UCSD-AML1 (cell line): ENCODE measurements around the gene DNM3.

ENCODE experiments used
- DNase-seq: peaks from one replicate; lab custom pipeline; 2025; ENCODE audit not compliant: unreplicated experiment; lab: John Stamatoyannopoulos, UW

Gene DNM3

DNA sequence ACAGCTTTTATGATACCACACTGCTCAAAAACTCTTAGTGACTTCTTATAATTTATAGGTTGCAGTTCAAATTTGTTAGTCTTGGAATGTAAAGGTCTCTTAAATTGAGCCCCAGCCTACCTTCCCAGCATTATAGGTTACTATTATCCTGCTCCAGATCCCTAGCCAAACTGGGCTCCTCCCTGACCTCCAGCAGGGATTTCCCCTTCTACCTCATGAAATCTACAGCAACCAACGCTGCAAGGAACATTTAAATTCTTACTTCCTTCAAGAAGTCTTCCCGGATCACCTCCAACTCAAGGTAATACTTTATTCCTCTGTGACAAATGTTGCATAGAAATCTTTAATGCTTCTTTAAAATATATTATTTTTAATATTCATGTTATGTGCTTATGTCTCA lies 324.1 kb downstream of the DNM3 start:
- DNase-seq, result no peak

- DNase-seq, result no peak
Measured at GRCh38 chr1:172167796-172168596, 326.7 kb downstream of the DNM3 start.

GRCh38 chr1:172168597-172168872 lies 327.2 kb downstream of the DNM3 start:
- no peak for DNase-seq

- no peak for DNase-seq
Measured at GRCh38 chr1:172169836-172170235, 328.5 kb downstream of the DNM3 start.

GRCh38 chr1:172172352-172172831 lies 331.1 kb downstream of the DNM3 start:
- no peak for DNase-seq

- DNase-seq, result no peak
Measured at GRCh38 chr1:172176206-172176605, 334.9 kb downstream of the DNM3 start.

DNA sequence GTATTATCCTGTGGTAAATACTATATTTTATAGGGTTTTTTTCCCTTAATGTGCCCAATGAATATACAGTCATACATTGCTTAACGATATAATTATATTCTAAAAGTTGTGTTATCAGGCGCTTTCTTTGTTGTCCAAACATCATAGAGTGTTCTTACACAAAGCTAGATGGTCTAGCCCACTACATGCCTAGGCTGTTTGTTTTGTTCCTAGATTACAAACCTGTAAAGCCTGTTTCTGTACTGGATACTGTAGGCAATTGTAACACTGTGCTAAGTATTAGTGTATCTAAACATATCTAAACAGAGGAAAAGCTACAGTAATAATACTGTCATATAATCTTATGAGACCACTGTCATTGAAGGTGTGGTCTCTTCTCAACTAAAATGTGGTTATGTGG lies 336.6 kb downstream of the DNM3 start:
- no peak for DNase-seq

DNA sequence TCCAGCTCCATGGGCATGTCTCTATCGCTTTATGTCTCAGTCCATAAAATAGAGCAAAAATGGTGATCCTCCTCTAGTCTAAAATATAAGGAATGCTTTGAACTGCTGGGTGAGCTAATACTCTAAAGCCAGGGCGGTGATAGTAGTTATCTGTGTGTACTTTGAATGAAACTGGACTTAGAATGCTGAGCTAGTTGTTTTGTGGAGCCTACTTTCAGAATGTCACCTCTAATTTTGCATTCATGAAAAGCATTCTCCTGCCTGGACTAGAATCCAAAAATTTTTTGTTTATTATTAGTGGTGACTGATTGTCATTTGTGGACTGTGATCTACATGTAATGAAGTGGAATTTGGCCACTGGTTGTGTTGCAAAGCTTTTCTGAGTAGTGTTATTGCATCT lies 337.6 kb downstream of the DNM3 start:
- no peak for DNase-seq

DNA sequence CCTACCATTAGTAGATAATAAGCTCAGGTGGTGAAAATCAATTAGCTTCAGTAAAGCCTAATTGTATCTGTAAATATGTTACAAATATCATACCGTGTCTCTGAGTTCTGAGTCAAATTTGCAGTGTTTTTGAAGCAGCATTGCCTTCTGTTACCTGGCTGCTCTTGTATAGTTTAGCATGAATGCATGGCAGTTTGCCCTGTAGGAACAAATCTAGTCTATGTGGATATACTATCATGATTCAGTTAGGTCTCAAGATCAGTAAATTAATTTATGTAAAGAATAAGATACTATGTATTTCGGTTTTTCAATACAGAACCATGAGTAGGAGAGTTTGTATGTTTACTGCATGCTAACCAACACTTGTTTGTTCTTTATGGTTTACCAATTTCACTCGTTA lies 338.6 kb downstream of the DNM3 start:
- DNase-seq, result no peak

DNA sequence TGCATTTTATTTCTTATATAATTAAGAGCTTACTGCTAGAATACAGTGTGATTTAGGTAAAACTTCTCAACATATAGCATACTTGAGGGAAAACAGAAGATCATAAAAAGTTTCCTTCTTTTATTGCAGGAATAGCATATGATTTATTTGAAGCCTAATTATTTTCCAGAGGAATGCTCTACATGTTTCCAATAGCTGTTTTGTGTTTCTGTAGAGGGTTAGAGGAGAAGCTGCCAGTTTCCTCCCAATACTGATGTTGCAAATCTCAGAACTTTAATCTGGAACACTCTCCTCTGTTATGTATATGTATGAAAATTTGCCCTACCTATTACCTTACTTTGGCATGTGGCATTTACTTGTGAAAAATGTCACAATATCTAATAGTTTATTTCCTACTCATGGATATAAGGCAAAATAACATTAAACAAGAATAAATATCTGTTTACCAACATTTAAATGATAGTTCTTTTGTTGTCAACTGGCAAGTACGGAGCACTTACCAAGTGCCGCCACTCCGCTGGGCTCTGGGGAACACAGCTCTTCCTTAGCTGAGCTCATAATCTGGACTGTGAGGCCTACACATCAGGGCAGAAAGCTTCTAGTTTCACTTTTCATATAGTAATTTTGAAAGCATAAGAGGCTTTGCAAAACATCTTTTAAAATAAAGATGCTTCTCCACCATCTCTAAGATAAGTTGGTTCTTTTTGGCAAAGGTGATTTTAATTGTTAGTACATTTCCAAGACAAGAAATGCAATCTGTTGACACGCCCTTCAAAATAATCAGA lies 339.4 kb downstream of the DNM3 start:
- no peak for DNase-seq

GRCh38 chr1:172184506-172185191 lies 343.4 kb downstream of the DNM3 start:
- DNase-seq, result no peak

GRCh38 chr1:172185211-172185610 lies 343.9 kb downstream of the DNM3 start:
- DNase-seq, result no peak

DNA sequence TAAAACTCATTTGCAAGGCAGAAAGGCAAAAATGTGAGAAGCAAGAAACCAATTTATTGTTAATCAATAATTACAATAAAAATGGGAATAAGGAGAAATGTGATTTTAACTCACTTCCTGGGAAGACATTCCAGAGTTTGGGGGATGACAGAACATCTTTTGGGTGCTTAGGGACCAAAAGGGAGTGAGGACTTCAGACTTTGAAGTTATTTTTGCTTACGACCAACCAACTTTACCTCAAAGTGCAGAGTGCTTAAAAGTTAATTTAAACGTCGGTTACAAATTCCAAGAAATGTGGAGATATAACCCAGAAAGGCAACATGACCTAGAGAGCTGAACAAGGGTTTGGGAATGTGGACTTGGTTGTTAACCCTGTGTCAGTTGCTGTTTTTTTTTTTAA lies 344.7 kb downstream of the DNM3 start:
- no peak for DNase-seq

DNA sequence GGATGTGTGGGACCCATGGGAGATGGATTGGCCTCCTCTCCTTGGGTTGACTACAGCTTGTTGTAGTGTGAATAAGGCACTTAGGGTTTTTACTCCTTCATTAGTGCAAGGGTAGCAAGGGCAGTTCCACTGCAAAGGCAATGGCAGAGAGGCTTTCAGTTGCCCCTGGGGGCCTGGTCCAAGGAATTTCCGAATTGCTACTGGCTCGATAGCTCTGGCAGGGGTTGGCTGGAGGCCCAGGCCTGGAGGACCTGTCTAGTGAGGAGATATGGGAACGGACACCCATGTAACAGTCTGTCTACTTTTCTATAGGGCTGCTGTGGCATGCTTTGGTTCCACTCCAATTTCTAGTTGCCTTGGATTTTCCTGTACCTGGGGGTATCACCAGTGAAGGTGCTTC lies 360.3 kb downstream of the DNM3 start:
- no peak for DNase-seq

GRCh38 chr1:172203135-172203823 lies 362.0 kb downstream of the DNM3 start:
- no peak for DNase-seq

DNA sequence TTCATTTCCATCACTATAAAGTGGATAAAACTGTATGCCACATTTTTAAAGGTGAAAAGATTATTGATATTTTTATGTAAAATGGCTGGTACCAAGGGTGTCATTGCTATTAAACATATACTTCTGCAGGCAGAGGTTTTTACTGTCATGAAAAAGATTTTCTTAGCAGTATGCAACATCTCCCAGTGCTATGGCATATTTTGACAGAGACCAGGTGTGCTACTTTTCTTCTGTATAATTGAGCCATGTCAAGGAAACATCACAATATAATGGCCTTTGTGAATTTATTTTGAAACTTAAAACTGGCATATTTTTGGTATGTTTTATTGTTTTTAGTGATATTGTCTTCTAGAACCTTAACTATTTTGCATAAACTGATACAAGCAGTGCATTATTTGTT lies 362.6 kb downstream of the DNM3 start:
- DNase-seq, result no peak

- DNase-seq, result no peak
Measured at GRCh38 chr1:172206256-172206655, 365.0 kb downstream of the DNM3 start.

DNA sequence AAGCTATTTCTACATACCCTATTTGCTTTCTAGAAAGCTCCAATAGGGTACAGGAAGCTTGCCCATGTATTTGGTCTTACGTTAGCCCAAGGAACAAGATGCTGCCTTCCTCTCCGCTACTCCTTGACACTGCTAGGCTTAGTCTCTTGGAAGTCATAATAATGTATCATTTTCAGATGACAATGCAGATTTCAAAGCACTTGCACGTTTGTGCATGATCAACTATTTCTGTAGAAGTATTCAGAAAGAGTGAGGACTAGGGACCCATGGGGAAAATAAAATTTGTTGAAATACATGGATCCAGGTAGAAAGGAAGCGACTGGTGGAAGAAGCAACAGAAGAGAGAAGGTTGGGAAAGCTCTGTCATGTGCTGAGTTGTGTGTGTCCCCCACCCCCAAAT lies 367.3 kb downstream of the DNM3 start:
- DNase-seq, result no peak

DNA sequence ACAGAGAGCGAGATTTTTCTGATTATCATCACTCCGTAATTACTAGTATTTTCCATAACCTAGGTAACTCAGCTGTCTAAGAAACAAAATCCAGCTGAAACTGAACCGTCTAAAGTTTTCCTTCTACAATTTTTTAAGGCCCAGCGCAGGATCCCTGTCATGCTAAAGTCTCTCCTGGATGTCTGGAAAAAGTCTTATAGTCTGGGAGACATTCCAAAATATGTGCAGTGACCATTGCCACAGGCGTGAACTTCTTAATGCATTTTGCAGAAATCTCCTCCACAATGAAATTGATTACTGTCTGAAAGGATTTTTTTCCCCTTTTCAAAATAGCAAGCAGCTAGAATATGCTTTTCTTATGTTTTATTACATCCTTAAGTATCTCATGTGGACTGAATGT lies 369.9 kb downstream of the DNM3 start:
- no peak for DNase-seq

DNA sequence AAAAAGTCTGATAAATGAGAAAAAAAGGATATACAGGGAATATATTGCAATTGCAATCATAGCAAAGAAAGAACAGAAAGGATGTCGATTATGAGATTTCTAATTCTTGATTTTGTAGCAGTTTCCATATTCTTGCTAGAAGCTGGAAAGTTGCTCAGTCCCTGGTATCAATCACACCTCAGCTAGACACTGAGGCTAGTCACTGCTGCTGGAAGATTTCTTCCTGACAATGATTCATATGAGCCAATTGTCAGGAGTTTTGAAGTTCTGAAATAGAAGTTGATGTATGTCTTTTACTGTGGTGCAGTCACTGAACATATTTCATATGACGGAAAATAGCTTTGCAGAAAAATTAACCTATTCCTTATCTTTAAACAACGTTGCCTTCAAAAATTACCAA lies 370.8 kb downstream of the DNM3 start:
- DNase-seq, result no peak

GRCh38 chr1:172215006-172215405 lies 373.7 kb downstream of the DNM3 start:
- DNase-seq, result no peak
